ENCODE results near the gene CCDC80.

GRCh38 chr3:112610121-112610520 lies 30.8 kb downstream of the CCDC80 start:
- TF ChIP-seq, protein P1, sequence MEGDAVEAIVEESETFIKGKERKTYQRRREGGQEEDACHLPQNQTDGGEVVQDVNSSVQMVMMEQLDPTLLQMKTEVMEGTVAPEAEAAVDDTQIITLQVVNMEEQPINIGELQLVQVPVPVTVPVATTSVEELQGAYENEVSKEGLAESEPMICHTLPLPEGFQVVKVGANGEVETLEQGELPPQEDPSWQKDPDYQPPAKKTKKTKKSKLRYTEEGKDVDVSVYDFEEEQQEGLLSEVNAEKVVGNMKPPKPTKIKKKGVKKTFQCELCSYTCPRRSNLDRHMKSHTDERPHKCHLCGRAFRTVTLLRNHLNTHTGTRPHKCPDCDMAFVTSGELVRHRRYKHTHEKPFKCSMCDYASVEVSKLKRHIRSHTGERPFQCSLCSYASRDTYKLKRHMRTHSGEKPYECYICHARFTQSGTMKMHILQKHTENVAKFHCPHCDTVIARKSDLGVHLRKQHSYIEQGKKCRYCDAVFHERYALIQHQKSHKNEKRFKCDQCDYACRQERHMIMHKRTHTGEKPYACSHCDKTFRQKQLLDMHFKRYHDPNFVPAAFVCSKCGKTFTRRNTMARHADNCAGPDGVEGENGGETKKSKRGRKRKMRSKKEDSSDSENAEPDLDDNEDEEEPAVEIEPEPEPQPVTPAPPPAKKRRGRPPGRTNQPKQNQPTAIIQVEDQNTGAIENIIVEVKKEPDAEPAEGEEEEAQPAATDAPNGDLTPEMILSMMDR (IDR thresholded peaks at IDR 0.05; ENCODE audit: poor library complexity) = no peak
- TF ChIP-seq EZH2 (IDR thresholded peaks at IDR 0.05; ENCODE audit: borderline replicate concordance) = no peak
- no peak for TF ChIP-seq EZH2phosphoT487 (IDR thresholded peaks at IDR 0.05; ENCODE audit: low read depth, severe bottlenecking, unreplicated experiment)

Measured in hepatocyte (in vitro differentiated cells).